HepG2 (cell line): ENCODE data around the gene GPRC5B. TPM values are rescaled to one million over a fixed set of nuclear protein-coding genes. Genes with fewer than 3 reads are reported as not detected.

Source experiments
- ATAC-seq: fragments of 200-7000 bp; cut with Tn5 transposase; 3 replicates; pipeline ENCODE4 v1.9.1; 2020; ENCODE audit warnings: mild to moderate bottlenecking, moderate library complexity
- BruUV-seq: library from RNA; stranded (reverse); fragments of 400-500 nt; replicated peaks from 2 replicates; lab custom pipeline; 2021; lab: Mats Ljungman, UMichigan
- CTCF ChIA-PET: fragments of 300-600 bp; formaldehyde crosslinking; extraction: SDS; loops from one replicate; lab custom pipeline; 2021; ENCODE audit warnings: low total read pairs, inconsistent platforms, low intra/inter-chr PET ratio; lab: Yijun Ruan, JAX
- POLR2A ChIA-PET: fragments of 350-600 bp; sonication (Branson Sonifier 250); formaldehyde crosslinking; loops from one replicate; lab custom pipeline; 2020; ENCODE audit warnings: antibody characterized with exemption, inconsistent platforms; lab: Yijun Ruan, JAX
- DNase-seq: peaks from one replicate; pipeline ENCODE4 v3.0.0-alpha.2; 2015; ENCODE audit warnings: low spot score
- FAIRE-seq: peaks from 3 replicates; lab custom pipeline; 2011; peaks lifted over from hg19 to GRCh38; lab: Jason Lieb, UNC
- H2AFZ ChIP-seq: one replicate; pipeline ENCODE4 v1.6.1; 2011; ENCODE audit warnings: low read length, inconsistent platforms
- H3K27ac ChIP-seq: fragments of 300-600 bp; 3 replicates; pipeline ENCODE4 v1.8.0; 2011; ENCODE audit warnings: mixed run types, mild to moderate bottlenecking, mixed read lengths, low read length, inconsistent platforms; ENCODE audit not compliant: insufficient read depth; ENCODE audit errors: extremely low read length
- H3K27me3 ChIP-seq, 2 experiments: fragments of 200-600 bp in 1 of 2; 2 replicates in 1 of 2; 3 replicates in 1 of 2; pipeline versions ENCODE4 v1.6.0 to v1.8.0; 2011; ENCODE audit warnings: low read length in 2 of 2, mild to moderate bottlenecking in 2 of 2, moderate library complexity in 2 of 2, inconsistent platforms in 1 of 2; ENCODE audit not compliant: insufficient read depth in 2 of 2, control insufficient read depth in 1 of 2
- H3K36me3 ChIP-seq, 2 experiments: fragments of 200-600 bp in 1 of 2; replicated peaks in 1 of 2; 2 replicates in 1 of 2; 3 replicates in 1 of 2; pipeline versions ENCODE4 v1.5.1 to v1.8.0; 2011; ENCODE audit warnings: low read length in 2 of 2, inconsistent platforms in 1 of 2; ENCODE audit not compliant: insufficient read depth in 2 of 2, control insufficient read depth in 1 of 2
- H3K4me1 ChIP-seq: 2 replicates; pipeline ENCODE4 v1.5.1; 2012; ENCODE audit warnings: low read length, inconsistent platforms; ENCODE audit not compliant: insufficient read depth
- H3K4me2 ChIP-seq: 2 replicates; pipeline ENCODE4 v1.6.0; 2011; ENCODE audit warnings: low read depth, low read length, inconsistent platforms
- H3K4me3 ChIP-seq, 3 experiments: fragments of 200-600 bp in 1 of 3; sonication (generic), shearing (Covaris generic) in 1 of 3; replicated peaks in 1 of 3; 2 replicates each; pipeline ENCODE4 v1.5.1; 2011 to 2016; ENCODE audit warnings: low read length in 3 of 3, inconsistent platforms in 2 of 3, low read depth in 2 of 3, mild to moderate bottlenecking in 2 of 3, control low read depth in 1 of 3, mixed read lengths in 1 of 3; ENCODE audit not compliant: insufficient read depth in 1 of 3
- H3K79me2 ChIP-seq: one replicate; pipeline ENCODE4 v1.6.1; 2011; ENCODE audit warnings: low read length, inconsistent platforms; ENCODE audit not compliant: insufficient read depth
- H3K9ac ChIP-seq: 2 replicates; pipeline ENCODE4 v1.6.0; 2011; ENCODE audit warnings: mild to moderate bottlenecking, low read depth, low read length, inconsistent platforms; ENCODE audit not compliant: insufficient read depth
- H3K9me3 ChIP-seq: 2 replicates; pipeline ENCODE4 v1.5.1; 2012; ENCODE audit warnings: mild to moderate bottlenecking, low read length
- H4K20me1 ChIP-seq: 2 replicates; pipeline ENCODE4 v1.6.0; 2011; ENCODE audit warnings: inconsistent platforms, mild to moderate bottlenecking, low read length, moderate library complexity; ENCODE audit not compliant: insufficient read depth
- ETS1 ChIP-seq: sonication (generic); formaldehyde crosslinking; IDR thresholded peaks from 2 replicates; pipeline ENCODE4 v1.4.0; 2020; ENCODE audit warnings: missing genetic modification reagents
- FLYWCH1 ChIP-seq: sonication (generic); formaldehyde crosslinking; IDR thresholded peaks from 2 replicates; pipeline ENCODE4 v1.8.1; 2023; ENCODE audit warnings: mild to moderate bottlenecking, missing genetic modification reagents
- HBP1 ChIP-seq: IDR thresholded peaks from 2 replicates; pipeline ENCODE4 v1.6.1; 2016; ENCODE audit warnings: low read depth, control low read depth
- PHF20 ChIP-seq: sonication (generic); formaldehyde crosslinking; IDR thresholded peaks from 2 replicates; pipeline ENCODE4 v1.5.0; 2020; ENCODE audit warnings: mild to moderate bottlenecking, missing genetic modification reagents
- THYN1 ChIP-seq: sonication (generic); formaldehyde crosslinking; IDR thresholded peaks from 2 replicates; pipeline ENCODE4 v1.8.1; 2023; ENCODE audit warnings: low read depth, mild to moderate bottlenecking, moderate library complexity, missing genetic modification reagents, borderline replicate concordance
- ZMYM3 ChIP-seq: sonication (generic); formaldehyde crosslinking; IDR thresholded peaks from 2 replicates; pipeline ENCODE4 v1.5.1; 2020; ENCODE audit warnings: mild to moderate bottlenecking, missing genetic modification reagents
- ZNF572 ChIP-seq: sonication (generic); formaldehyde crosslinking; IDR thresholded peaks from 2 replicates; pipeline ENCODE4 v1.5.1; 2020; ENCODE audit warnings: mild to moderate bottlenecking, missing genetic modification reagents
- WGBS: methylation state at CpG from one replicate; pipeline ENCODE4 v1.1.6; 2017; ENCODE audit warnings: low lambda C conversion rate; 5-methylcytosine and 5-hydroxymethylcytosine counted together
- in situ Hi-C: cut with HindIII; loops from 2 replicates; pipeline ENCODE4 v1.10.0; 2017; ENCODE audit warnings: low pct_unique_long_range_greater_than_20kb; ENCODE audit not compliant: extremely low pct_ligation_motif_present
- intact Hi-C: fragments of 100-400 bp; cut with micrococcal nuclease; formaldehyde crosslinking; loops from one replicate; pipeline ENCODE4 v1.10.0; 2022; ENCODE audit not compliant: unreplicated experiment
- polyA plus RNA-seq, 8 experiments: library from polyadenylated mRNA; depleted of rRNA in 3 of 8; stranded (reverse) in 7 of 8; unstranded in 1 of 8; fragments of >200 nt; fragmentation: Illumina TruSeq in 4 of 8; extraction: Trizol in 4 of 8; gene quantifications; 2 replicates each; pipeline versions ENCODE4 v1.2.1 to v1.2.3, GENCODE V29; 2011 to 2016; ENCODE audit warnings: low read depth in 4 of 8, missing spikeins in 1 of 8, mixed read lengths in 1 of 8; ENCODE audit not compliant: insufficient read depth in 1 of 8
- total RNA-seq, 5 experiments: library from RNA; depleted of rRNA; stranded (reverse); fragments of >200 nt; fragmentation: Illumina TruSeq; extraction: Trizol; gene quantifications; 2 replicates each; pipeline ENCODE4 v1.2.3, GENCODE V29; 2016; ENCODE audit warnings: low read depth in 1 of 5

Gene GPRC5B
- total and polyA plus RNA-seq, 2 of the 13 experiments (the other 11 are each of a cell fraction or from before 2014, with no cell fraction given), result 0.46 to 0.53 TPM

DNA sequence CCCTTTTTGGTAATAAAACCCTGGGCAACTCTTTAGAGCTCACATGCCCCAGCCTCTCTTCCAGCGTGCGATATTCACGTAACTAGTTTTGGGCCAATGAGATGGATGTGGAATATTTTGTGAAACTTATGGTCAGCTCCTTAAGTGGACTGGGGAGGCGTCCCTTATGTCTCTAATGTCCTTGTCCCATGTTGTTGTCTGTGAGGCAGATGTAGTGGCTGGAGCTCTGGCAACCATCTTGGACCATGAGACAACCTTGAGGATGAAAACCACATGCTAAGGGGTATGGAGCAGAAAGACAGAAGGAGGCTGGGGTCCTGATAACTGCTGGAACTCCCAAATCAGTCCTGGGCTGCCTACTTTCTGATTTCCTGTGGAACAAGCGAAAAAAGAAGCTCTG, 31.4 kb upstream of the GPRC5B start:
- Histone ChIP-seq H3K4me1 (peaks cover 28% of the 10 kb centered on the region), H3K4me2 (no peak overlapping the region), H2AFZ (no peak overlapping the region), H3K9me3 (no peaks in the 10 kb centered on the region), H3K79me2 (no peaks in the 10 kb centered on the region), H3K27ac (no peak overlapping the region), H4K20me1 (no peaks in the 10 kb centered on the region), H3K4me3 (no peak overlapping the region), H3K27me3 (0 out of 5 replicates have a peak, but pooled peaks cover 0 to 4% of the 10 kb centered on the region in 2 experiments), H3K9ac (no peak overlapping the region), H3K36me3 (no peaks in the 10 kb centered on the region)
- 76% methylated on average over 5 of the region's 5 CpGs for WGBS
- BruUV-seq, result no TSS peak
- TF ChIP-seq FLYWCH1 (CRISPR knock-in tag), result no peak
- TF ChIP-seq PHF20 (CRISPR knock-in tag), result no peak
- TF ChIP-seq ETS1 (CRISPR knock-in tag), result no peak
- TF ChIP-seq ZMYM3 (CRISPR knock-in tag), result peak; percentile 66; the same call in 1 of the 2 replicates
- TF ChIP-seq HBP1, result no peak
- TF ChIP-seq THYN1 (CRISPR knock-in tag), result no peak
- TF ChIP-seq ZNF572 (CRISPR knock-in tag), result 0 out of 2 replicates have a peak, but pooled peaks have one; percentile 21
- in situ Hi-C loops, result no loop called here
- intact Hi-C loops, result no loop called here
- DNase-seq, result no peak
- CTCF ChIA-PET, result no interaction called here
- no peak for ATAC-seq
- POLR2A ChIA-PET, result no interaction called here
- no peak for FAIRE-seq
